ENCODE data around the gene COL4A6.

DNA sequence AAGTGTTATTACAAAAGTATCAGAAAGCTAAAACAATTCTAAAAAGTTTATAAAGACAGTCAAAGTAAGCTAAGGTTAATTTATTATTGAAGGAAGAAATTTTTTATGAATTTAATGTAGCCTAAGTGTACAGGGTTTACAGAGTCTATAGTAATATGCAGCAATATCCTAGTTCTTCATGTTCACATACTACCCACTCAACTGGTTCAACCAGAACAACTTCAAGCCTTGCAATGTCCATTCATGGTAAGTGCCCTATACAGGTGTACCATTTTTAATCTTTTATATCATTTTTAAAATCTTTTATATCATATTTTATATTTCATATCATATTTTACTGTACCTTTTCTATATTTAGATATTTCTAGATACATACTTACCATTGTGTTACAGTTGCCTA is 35.8 kb upstream of the COL4A6 start:
- TF ChIP-seq CTCF (IDR thresholded peaks at IDR 0.05; ENCODE audit: insufficient read depth, low read length, poor library complexity, severe bottlenecking) (no peak), EZH2phosphoT487 (conservative IDR thresholded peaks at IDR 0.05; ENCODE audit: low read length) (no peak)
